MCF 10A (cell line): ENCODE measurements around the gene PEF1. TPM values are rescaled to one million over a fixed set of nuclear protein-coding genes. Genes with fewer than 3 reads are reported as not detected.

Experiments
- BruUV-seq: library from RNA; stranded (reverse); fragments of 400-500 nt; replicated peaks from 2 replicates; lab custom pipeline; 2021; lab: Mats Ljungman, UMichigan
- CTCF ChIA-PET: fragments of 300-600 bp; sonication (Branson Sonifier 250); formaldehyde crosslinking; extraction: SDS; loops from one replicate; lab custom pipeline; 2021; ENCODE audit warnings: antibody characterized with exemption, inconsistent platforms; lab: Yijun Ruan, JAX
- POLR2A ChIA-PET: fragments of 300-600, 350-650 bp; sonication (Branson Sonifier 250); formaldehyde crosslinking; extraction: SDS; loops from one replicate; lab custom pipeline; 2020; ENCODE audit warnings: antibody characterized with exemption, inconsistent platforms; lab: Yijun Ruan, JAX
- DNase-seq: peaks from one replicate; pipeline ENCODE4 v3.0.0-alpha.2; 2018; ENCODE audit not compliant: unreplicated experiment
- H3K27ac Mint-ChIP-seq: one replicate; pipeline ENCODE4 v1.8.0; 2022; ENCODE audit warnings: mild to moderate bottlenecking, low read depth, mixed read lengths; ENCODE audit not compliant: unreplicated experiment
- H3K27me3 Mint-ChIP-seq: one replicate; pipeline ENCODE4 v1.8.0; 2022; ENCODE audit warnings: mixed read lengths; ENCODE audit not compliant: insufficient read depth, unreplicated experiment
- H3K36me3 Mint-ChIP-seq: one replicate; pipeline ENCODE4 v1.8.0; 2022; ENCODE audit warnings: mild to moderate bottlenecking, moderate library complexity, mixed read lengths; ENCODE audit not compliant: insufficient read depth, unreplicated experiment
- H3K4me1 Mint-ChIP-seq: one replicate; pipeline ENCODE4 v1.8.0; 2022; ENCODE audit warnings: mixed read lengths; ENCODE audit not compliant: insufficient read depth, unreplicated experiment
- H3K4me3 Mint-ChIP-seq: one replicate; pipeline ENCODE4 v1.8.0; 2022; ENCODE audit warnings: mild to moderate bottlenecking, moderate library complexity, mixed read lengths; ENCODE audit not compliant: unreplicated experiment
- H3K9me3 Mint-ChIP-seq: one replicate; pipeline ENCODE4 v1.8.0; 2022; ENCODE audit warnings: mixed read lengths; ENCODE audit not compliant: unreplicated experiment
- intact Hi-C: fragments of 100-400 bp; cut with micrococcal nuclease; formaldehyde crosslinking; loops from 2 replicates; pipeline ENCODE4 v1.14.1; 2022
- total RNA-seq: library from RNA; stranded (reverse); gene quantifications from 2 replicates; pipeline ENCODE4 v1.2.3, GENCODE V29; 2022
- TF ChIP-seq, protein P1 (sequence below): fragments of 200-600 bp; IDR thresholded peaks from one replicate; pipeline ENCODE4 v1.8.0; 2022; ENCODE audit warnings: antibody characterized with exemption, mild to moderate bottlenecking; ENCODE audit not compliant: unreplicated experiment

Gene PEF1
- total RNA-seq, 1 experiment from 2014 or later: 61.1 TPM

DNA sequence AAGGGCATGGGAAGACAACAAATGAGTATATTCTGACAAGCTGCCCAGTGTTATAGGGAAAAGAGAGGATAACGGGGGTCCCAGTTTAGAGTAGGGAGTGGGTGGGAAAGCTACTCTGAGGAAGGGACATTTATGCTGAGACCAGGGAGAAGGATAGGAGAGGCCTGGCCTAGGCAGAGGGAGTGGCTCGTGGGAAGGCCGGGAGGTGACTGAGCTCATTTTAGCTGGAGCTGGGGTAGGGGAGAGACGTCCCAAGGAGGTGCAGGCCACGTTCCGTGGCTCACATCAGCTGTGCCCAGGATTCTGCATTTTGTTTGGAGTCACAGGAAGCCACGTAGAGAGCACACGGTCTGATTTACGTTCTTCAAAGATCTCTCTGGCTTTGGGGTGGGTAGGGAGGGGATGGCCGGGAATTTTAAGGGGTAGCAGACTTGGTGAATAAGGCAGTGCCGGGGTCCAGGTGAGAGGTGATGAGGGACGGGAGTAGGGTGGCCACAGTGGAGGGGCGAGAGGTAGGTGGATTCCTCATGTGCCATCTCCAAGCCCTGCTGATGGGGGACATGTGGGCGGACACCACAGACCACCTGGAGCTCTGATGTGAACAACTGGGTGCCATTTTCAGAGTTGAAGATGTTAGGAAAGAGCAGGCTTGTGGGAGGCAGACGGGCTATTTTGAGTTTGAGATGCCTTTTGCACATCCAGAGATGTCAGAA, 63.6 kb downstream of the PEF1 start:
- no peaks in the 10 kb centered on the region for H3K27me3 Mint-ChIP-seq
- intact Hi-C loops: no loop called here
- no peaks in the 10 kb centered on the region for H3K9me3 Mint-ChIP-seq
- H3K4me3 Mint-ChIP-seq: no peak overlapping the region
- peaks cover 35% of the 10 kb centered on the region for H3K4me1 Mint-ChIP-seq
- DNase-seq: no peak
- BruUV-seq: no TSS peak
- POLR2A ChIA-PET: no interaction called here
- TF ChIP-seq, protein P1, sequence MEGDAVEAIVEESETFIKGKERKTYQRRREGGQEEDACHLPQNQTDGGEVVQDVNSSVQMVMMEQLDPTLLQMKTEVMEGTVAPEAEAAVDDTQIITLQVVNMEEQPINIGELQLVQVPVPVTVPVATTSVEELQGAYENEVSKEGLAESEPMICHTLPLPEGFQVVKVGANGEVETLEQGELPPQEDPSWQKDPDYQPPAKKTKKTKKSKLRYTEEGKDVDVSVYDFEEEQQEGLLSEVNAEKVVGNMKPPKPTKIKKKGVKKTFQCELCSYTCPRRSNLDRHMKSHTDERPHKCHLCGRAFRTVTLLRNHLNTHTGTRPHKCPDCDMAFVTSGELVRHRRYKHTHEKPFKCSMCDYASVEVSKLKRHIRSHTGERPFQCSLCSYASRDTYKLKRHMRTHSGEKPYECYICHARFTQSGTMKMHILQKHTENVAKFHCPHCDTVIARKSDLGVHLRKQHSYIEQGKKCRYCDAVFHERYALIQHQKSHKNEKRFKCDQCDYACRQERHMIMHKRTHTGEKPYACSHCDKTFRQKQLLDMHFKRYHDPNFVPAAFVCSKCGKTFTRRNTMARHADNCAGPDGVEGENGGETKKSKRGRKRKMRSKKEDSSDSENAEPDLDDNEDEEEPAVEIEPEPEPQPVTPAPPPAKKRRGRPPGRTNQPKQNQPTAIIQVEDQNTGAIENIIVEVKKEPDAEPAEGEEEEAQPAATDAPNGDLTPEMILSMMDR: no peak
- H3K27ac Mint-ChIP-seq: no peak overlapping the region
- CTCF ChIA-PET: interaction anchor here (0.7 to 2.0 kb wide), 5 partner anchors 11 to 208 kb away, joined by 3 to 10 read pairs (median 3); no protein-coding TSS in a partner anchor
- H3K36me3 Mint-ChIP-seq: peaks cover 11% of the 10 kb centered on the region

DNA sequence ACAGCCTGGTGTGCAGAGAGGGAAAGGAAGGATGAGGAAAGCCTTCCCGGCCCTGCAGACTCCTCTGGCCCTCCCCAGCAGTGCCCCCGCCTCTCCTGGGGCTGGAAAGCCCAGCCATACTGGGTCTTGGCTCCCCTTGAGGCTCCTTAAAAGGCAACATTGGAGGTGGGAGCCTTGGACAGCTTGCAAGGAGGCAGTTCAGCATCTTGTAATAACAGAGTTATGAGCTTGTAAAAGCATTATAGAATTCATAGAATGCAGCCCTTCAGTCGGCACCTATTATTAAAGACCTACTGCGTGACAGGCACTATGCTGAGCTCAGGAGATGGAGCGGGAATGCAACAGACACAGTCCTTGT, 64.2 kb downstream of the PEF1 start:
- no peaks in the 10 kb centered on the region for H3K9me3 Mint-ChIP-seq
- H3K36me3 Mint-ChIP-seq: peaks cover 11% of the 10 kb centered on the region
- BruUV-seq: no TSS peak
- ChIA-PET CTCF (interaction anchor here (0.7 to 2.0 kb wide), 4 partner anchors 11 to 208 kb away, joined by 3 to 10 read pairs (median 4); no protein-coding TSS in a partner anchor), POLR2A (no interaction called here)
- intact Hi-C loops: no loop called here
- H3K4me1 Mint-ChIP-seq: peaks cover 40% of the 10 kb centered on the region
- TF ChIP-seq, protein P1: no peak
- no peak overlapping the region for H3K4me3 Mint-ChIP-seq
- H3K27me3 Mint-ChIP-seq: no peaks in the 10 kb centered on the region
- H3K27ac Mint-ChIP-seq: peak overlapping the region; percentile 21
- no peak for DNase-seq

Other genes starting within 250 kb of the PEF1 start
- gene SERINC2, start 231.7 kb downstream of the PEF1 start, total RNA-seq: 117 and 140 TPM in 2 replicates
- 2.7 and 2.9 TPM in 2 replicates for gene TINAGL1, start 68.4 kb downstream of the PEF1 start, total RNA-seq
- not detected in 2 replicates for gene HCRTR1, start 27.2 kb downstream of the PEF1 start, total RNA-seq
- 42.1 and 49.1 TPM in 2 replicates for gene COL16A1, start 59.1 kb upstream of the PEF1 start, total RNA-seq
- 1.5 and 1.7 TPM in 2 replicates for gene ADGRB2, start 119.5 kb upstream of the PEF1 start, total RNA-seq
- gene SPOCD1, start 171.1 kb upstream of the PEF1 start, total RNA-seq: 0.47 and 0.59 TPM in 2 replicates